Stimulated activated CD8-positive, alpha-beta memory T cell treated with anti-CD3 and anti-CD28 coated beads, Interleukin-7, amount 100 ng/mL, for 4 hours (primary cell): ENCODE data around the gene MAFB.

Source experiments
- DNase-seq, 2 donors: peaks; one replicate each; pipeline ENCODE4 v3.0.0-alpha.2; 2020; ENCODE audit warnings: low read depth in 2 of 2

MAFB gene

GRCh38 chr20:40682104-40682981 is 6.7 kb downstream of the MAFB start:
- DNase-seq = no peak

GRCh38 chr20:40681684-40682083 is 7.4 kb downstream of the MAFB start:
- no peak for DNase-seq

GRCh38 chr20:40681165-40681564 is 7.9 kb downstream of the MAFB start:
- no peak for DNase-seq

GRCh38 chr20:40680161-40680959 is 8.7 kb downstream of the MAFB start:
- no peak for DNase-seq

GRCh38 chr20:40679184-40679583 is 9.9 kb downstream of the MAFB start:
- DNase-seq = no peak

- DNase-seq = no peak
Observed at GRCh38 chr20:40678286-40678875, 10.7 kb downstream of the MAFB start.

GRCh38 chr20:40677343-40677924 is 11.6 kb downstream of the MAFB start:
- no peak for DNase-seq

- DNase-seq = no peak
Observed at GRCh38 chr20:40676491-40677269, 12.4 kb downstream of the MAFB start.

GRCh38 chr20:40675599-40676221 is 13.3 kb downstream of the MAFB start:
- no peak for DNase-seq

- no peak for DNase-seq
Observed at GRCh38 chr20:40673442-40673841, 15.6 kb downstream of the MAFB start.

- no peak for DNase-seq
Observed at GRCh38 chr20:40672095-40672494, 16.9 kb downstream of the MAFB start.

- no peak for DNase-seq
Observed at GRCh38 chr20:40670253-40670652, 18.8 kb downstream of the MAFB start.

GRCh38 chr20:40669692-40670091 is 19.3 kb downstream of the MAFB start:
- DNase-seq = no peak

GRCh38 chr20:40668449-40669228 is 20.4 kb downstream of the MAFB start:
- no peak for DNase-seq

GRCh38 chr20:40667503-40667902 is 21.5 kb downstream of the MAFB start:
- DNase-seq = no peak

GRCh38 chr20:40666336-40666735 is 22.7 kb downstream of the MAFB start:
- DNase-seq = no peak

- DNase-seq = no peak
Observed at GRCh38 chr20:40664891-40665290, 24.1 kb downstream of the MAFB start.

GRCh38 chr20:40663991-40664880 is 24.8 kb downstream of the MAFB start:
- no peak for DNase-seq

GRCh38 chr20:40663304-40663790 is 25.7 kb downstream of the MAFB start:
- DNase-seq = no peak
